Activated naive CD8-positive, alpha-beta T cell treated with anti-CD3 and anti-CD28 coated beads, Interleukin-2, amount 50 U/mL, for 16 hours (primary cell): ENCODE data around the gene LBX1.
"Not testable (repeated sequence)": the region's sequence is repeated elsewhere in the genome, so short reads cannot be mapped to it uniquely, and the experiment has no call there.

ENCODE experiments used
- DNase-seq: peaks from one replicate; pipeline ENCODE4 v3.0.0-alpha.2; 2020; ENCODE audit warnings: low read depth, low spot score

LBX1 gene

GRCh38 chr10:101208543-101208942, 20.7 kb downstream of the LBX1 start:
- DNase-seq = no peak

- no peak for DNase-seq
Observed at GRCh38 chr10:101207026-101207425, 22.2 kb downstream of the LBX1 start.

GRCh38 chr10:101202667-101203066, 26.6 kb downstream of the LBX1 start:
- DNase-seq = not testable (repeated sequence)

GRCh38 chr10:101198326-101198977, 30.8 kb downstream of the LBX1 start:
- not testable (repeated sequence) for DNase-seq

- no peak for DNase-seq
Observed at GRCh38 chr10:101195921-101196320, 33.3 kb downstream of the LBX1 start.

GRCh38 chr10:101189461-101190401, 39.5 kb downstream of the LBX1 start:
- DNase-seq = no peak

GRCh38 chr10:101188942-101189341, 40.3 kb downstream of the LBX1 start:
- DNase-seq = no peak

- no peak for DNase-seq
Observed at GRCh38 chr10:101183458-101184183, 45.6 kb downstream of the LBX1 start.

- DNase-seq = no peak
Observed at GRCh38 chr10:101182936-101183335, 46.3 kb downstream of the LBX1 start.
